Tibial nerve (tissue), 3 donors: Measurements from ENCODE around the gene CXorf65.

ENCODE experiments used
- POLR2A ChIP-seq, 2 donors: fragments of 450-650 bp; IDR thresholded peaks; one replicate each; pipeline ENCODE4 v1.6.1; 2017; ENCODE audit warnings: antibody characterized with exemption in 2 of 2, mild to moderate bottlenecking in 2 of 2, moderate library complexity in 2 of 2
- TF ChIP-seq, protein P1 (sequence below), 5 experiments: fragments of 200-600 bp in 3 of 5; fragments of 450-650 bp in 2 of 5; sonication (generic) in 3 of 5; IDR thresholded peaks; one replicate each; pipeline ENCODE4 v1.5.1; 2016 to 2019; ENCODE audit warnings: antibody characterized with exemption in 5 of 5, mild to moderate bottlenecking in 3 of 5, moderate library complexity in 2 of 5

DNA sequence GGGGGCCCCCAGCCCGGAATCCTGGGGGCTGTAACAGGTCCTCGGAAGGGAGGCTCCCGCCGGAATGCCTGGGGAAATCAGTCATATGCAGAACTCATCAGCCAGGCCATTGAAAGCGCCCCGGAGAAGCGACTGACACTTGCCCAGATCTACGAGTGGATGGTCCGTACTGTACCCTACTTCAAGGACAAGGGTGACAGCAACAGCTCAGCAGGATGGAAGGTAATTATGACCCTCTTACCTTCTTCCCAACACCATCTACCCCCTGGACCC is 9.8 kb downstream of the CXorf65 start:
- TF ChIP-seq, protein P1, sequence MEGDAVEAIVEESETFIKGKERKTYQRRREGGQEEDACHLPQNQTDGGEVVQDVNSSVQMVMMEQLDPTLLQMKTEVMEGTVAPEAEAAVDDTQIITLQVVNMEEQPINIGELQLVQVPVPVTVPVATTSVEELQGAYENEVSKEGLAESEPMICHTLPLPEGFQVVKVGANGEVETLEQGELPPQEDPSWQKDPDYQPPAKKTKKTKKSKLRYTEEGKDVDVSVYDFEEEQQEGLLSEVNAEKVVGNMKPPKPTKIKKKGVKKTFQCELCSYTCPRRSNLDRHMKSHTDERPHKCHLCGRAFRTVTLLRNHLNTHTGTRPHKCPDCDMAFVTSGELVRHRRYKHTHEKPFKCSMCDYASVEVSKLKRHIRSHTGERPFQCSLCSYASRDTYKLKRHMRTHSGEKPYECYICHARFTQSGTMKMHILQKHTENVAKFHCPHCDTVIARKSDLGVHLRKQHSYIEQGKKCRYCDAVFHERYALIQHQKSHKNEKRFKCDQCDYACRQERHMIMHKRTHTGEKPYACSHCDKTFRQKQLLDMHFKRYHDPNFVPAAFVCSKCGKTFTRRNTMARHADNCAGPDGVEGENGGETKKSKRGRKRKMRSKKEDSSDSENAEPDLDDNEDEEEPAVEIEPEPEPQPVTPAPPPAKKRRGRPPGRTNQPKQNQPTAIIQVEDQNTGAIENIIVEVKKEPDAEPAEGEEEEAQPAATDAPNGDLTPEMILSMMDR (IDR thresholded peaks at IDR 0.05) = no peak
- TF ChIP-seq POLR2A (IDR thresholded peaks at IDR 0.05) = no peak
